ENCODE results near the gene RPUSD1. TPM values are rescaled to one million over a fixed set of nuclear protein-coding genes. Genes with fewer than 3 reads are reported as not detected.

The RPUSD1 gene
- total and polyA plus RNA-seq, 2 of the 13 experiments (the other 11 are each of a cell fraction or from before 2014, with no cell fraction given): 13.1 to 26.2 TPM

GRCh38 chr16:760065-760464 is 28.1 kb downstream of the RPUSD1 start (continued):
- TF ChIP-seq, protein P1, sequence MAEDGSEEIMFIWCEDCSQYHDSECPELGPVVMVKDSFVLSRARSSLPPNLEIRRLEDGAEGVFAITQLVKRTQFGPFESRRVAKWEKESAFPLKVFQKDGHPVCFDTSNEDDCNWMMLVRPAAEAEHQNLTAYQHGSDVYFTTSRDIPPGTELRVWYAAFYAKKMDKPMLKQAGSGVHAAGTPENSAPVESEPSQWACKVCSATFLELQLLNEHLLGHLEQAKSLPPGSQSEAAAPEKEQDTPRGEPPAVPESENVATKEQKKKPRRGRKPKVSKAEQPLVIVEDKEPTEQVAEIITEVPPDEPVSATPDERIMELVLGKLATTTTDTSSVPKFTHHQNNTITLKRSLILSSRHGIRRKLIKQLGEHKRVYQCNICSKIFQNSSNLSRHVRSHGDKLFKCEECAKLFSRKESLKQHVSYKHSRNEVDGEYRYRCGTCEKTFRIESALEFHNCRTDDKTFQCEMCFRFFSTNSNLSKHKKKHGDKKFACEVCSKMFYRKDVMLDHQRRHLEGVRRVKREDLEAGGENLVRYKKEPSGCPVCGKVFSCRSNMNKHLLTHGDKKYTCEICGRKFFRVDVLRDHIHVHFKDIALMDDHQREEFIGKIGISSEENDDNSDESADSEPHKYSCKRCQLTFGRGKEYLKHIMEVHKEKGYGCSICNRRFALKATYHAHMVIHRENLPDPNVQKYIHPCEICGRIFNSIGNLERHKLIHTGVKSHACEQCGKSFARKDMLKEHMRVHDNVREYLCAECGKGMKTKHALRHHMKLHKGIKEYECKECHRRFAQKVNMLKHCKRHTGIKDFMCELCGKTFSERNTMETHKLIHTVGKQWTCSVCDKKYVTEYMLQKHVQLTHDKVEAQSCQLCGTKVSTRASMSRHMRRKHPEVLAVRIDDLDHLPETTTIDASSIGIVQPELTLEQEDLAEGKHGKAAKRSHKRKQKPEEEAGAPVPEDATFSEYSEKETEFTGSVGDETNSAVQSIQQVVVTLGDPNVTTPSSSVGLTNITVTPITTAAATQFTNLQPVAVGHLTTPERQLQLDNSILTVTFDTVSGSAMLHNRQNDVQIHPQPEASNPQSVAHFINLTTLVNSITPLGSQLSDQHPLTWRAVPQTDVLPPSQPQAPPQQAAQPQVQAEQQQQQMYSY (CRISPR knock-in tag; IDR thresholded peaks at IDR 0.05): no peak
- TF ChIP-seq ZNF841 (CRISPR knock-in tag; IDR thresholded peaks at IDR 0.05; ENCODE audit: borderline replicate concordance) (no peak), ZNF496 (CRISPR knock-in tag; IDR thresholded peaks at IDR 0.05; ENCODE audit: insufficient replicate concordance) (no peak), ZNF331 (CRISPR knock-in tag; IDR thresholded peaks at IDR 0.05) (no peak)

DNA sequence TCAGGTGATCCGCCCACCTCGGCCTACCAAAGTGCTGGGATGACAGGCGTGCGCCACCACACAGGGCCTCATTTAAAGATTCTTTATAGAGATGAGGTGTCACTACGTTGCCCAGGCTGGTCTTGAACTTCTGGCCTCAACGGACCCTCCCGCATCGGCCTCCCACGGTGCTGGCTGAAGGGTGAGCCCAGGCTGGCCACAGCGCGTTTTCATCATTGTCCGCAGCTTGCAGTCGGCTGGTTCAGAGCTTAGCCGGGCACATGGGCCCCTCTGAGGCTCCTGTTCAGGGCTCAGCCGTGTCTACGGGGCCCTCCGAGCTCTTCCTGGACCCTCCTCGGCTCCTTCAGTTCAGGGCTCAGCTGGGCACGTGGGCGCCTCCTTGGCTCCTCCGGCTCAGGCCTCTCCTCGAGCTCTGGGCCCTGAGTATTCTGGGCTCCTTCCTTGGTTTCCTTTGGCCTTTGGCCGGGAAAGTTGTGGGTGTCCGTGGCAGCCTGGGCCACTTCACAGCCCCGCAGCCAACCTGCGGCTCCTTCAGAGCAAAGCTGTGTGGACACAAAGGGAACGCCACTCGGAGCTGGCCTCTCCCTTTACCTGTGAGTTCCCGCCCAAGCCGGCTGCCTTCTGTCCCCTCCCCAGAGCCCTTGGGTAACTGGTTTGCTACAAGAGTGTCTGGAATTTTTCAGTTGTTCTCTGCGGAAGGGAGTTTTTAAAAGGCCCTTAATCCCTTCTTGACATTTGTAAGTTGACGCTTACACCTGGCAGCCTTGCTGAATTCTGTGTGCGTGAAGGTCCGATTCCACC is 28.9 kb downstream of the RPUSD1 start:
- FAIRE-seq: no peak
- H3K9ac ChIP-seq (ENCODE audit: insufficient read depth, low read depth, low read length): no peak overlapping the region
- BruUV-seq (replicated peaks): no TSS peak
- intact Hi-C loops (cut with micrococcal nuclease; ENCODE audit: unreplicated experiment) (no loop called here), in situ Hi-C loops (cut with HindIII; ENCODE audit: extremely low pct_ligation_motif_present, low pct_unique_long_range_greater_than_20kb) (no loop called here)
- H3K27me3 ChIP-seq (ENCODE audit: control insufficient read depth in 1 of 2, insufficient read depth in 2 of 2, low read length in 2 of 2): peaks cover 3 to 18% of the 10 kb centered on the region in 2 experiments; a peak in 4 of 5 replicates
- no peak overlapping the region for H3K27ac ChIP-seq (ENCODE audit: extremely low read length, insufficient read depth, low read length)
- H3K36me3 ChIP-seq (replicated peaks in 1 of 2; ENCODE audit: control insufficient read depth in 1 of 2, insufficient read depth in 2 of 2, low read length in 2 of 2): no peaks in the 10 kb centered on the region
- no peak for DNase-seq (ENCODE audit: low spot score)
- H4K20me1 ChIP-seq (ENCODE audit: insufficient read depth, low read length): no peaks in the 10 kb centered on the region
- H3K4me3 ChIP-seq (replicated peaks in 1 of 3; ENCODE audit: insufficient read depth in 1 of 3, low read depth in 2 of 3, low read length in 3 of 3): no peak overlapping the region
- POLR2A ChIA-PET: interaction anchor here (1.2 kb wide), 1 partner anchor 29 kb away, joined by 4 read pairs; the partner anchor contains the start of genes CHTF18 and RPUSD1
- no peaks in the 10 kb centered on the region for H3K9me3 ChIP-seq (ENCODE audit: low read length)
- no peak overlapping the region for H2AFZ ChIP-seq (ENCODE audit: low read length)
- ATAC-seq: no peak
- H3K4me2 ChIP-seq (ENCODE audit: low read depth, low read length): no peak overlapping the region
- H3K4me1 ChIP-seq (ENCODE audit: insufficient read depth, low read length): peaks cover 32% of the 10 kb centered on the region
- WGBS (ENCODE audit: low lambda C conversion rate): 61% methylated on average over 25 of the region's 34 CpGs
- CTCF ChIA-PET (ENCODE audit: low intra/inter-chr PET ratio, low total read pairs): no interaction called here
- H3K79me2 ChIP-seq (ENCODE audit: insufficient read depth, low read length): no peaks in the 10 kb centered on the region
- no peak for TF ChIP-seq GABPB1 (CRISPR knock-in tag; IDR thresholded peaks at IDR 0.05)
- no peak for TF ChIP-seq YEATS4 (CRISPR knock-in tag; IDR thresholded peaks at IDR 0.05; ENCODE audit: borderline replicate concordance)
- no peak for TF ChIP-seq EP300 (IDR thresholded peaks at IDR 0.05; ENCODE audit: low read depth in 2 of 2, low read length in 2 of 2)
- no peak for TF ChIP-seq EP300 (CRISPR knock-in tag; IDR thresholded peaks at IDR 0.05; ENCODE audit: borderline replicate concordance)
- no peak for TF ChIP-seq ZBTB46 (CRISPR knock-in tag; IDR thresholded peaks at IDR 0.05; ENCODE audit: borderline replicate concordance)
- TF ChIP-seq KLF15 (CRISPR knock-in tag; IDR thresholded peaks at IDR 0.05; ENCODE audit: borderline replicate concordance): no peak
- TF ChIP-seq ZNF20 (CRISPR knock-in tag; IDR thresholded peaks at IDR 0.05): no peak
- TF ChIP-seq, protein P2, sequence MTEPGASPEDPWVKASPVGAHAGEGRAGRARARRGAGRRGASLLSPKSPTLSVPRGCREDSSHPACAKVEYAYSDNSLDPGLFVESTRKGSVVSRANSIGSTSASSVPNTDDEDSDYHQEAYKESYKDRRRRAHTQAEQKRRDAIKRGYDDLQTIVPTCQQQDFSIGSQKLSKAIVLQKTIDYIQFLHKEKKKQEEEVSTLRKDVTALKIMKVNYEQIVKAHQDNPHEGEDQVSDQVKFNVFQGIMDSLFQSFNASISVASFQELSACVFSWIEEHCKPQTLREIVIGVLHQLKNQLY (CRISPR knock-in tag; IDR thresholded peaks at IDR 0.05): no peak
- no peak for TF ChIP-seq AHR (CRISPR knock-in tag; IDR thresholded peaks at IDR 0.05)
- TF ChIP-seq, protein P3, sequence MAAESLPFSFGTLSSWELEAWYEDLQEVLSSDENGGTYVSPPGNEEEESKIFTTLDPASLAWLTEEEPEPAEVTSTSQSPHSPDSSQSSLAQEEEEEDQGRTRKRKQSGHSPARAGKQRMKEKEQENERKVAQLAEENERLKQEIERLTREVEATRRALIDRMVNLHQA (CRISPR knock-in tag; IDR thresholded peaks at IDR 0.05): no peak
